WI38 (cell line): ENCODE data around the gene VPS11.

Experiments
- H3K4me3 ChIP-seq: 2 replicates; pipeline ENCODE4 v1.5.1; 2011; ENCODE audit warnings: low read depth, mild to moderate bottlenecking, control low read depth, low read length
- CTCF ChIP-seq: IDR thresholded peaks from 2 replicates; pipeline ENCODE4 v1.5.1; 2012; ENCODE audit warnings: low read depth, mild to moderate bottlenecking, control low read depth, low read length

Gene VPS11

GRCh38 chr11:119061256-119061655 lies 6.4 kb upstream of the VPS11 start:
- no peak for TF ChIP-seq CTCF
- no peak overlapping the region for H3K4me3 ChIP-seq

GRCh38 chr11:119062779-119063178 lies 4.8 kb upstream of the VPS11 start:
- no peak for TF ChIP-seq CTCF
- H3K4me3 ChIP-seq, result no peak overlapping the region

DNA sequence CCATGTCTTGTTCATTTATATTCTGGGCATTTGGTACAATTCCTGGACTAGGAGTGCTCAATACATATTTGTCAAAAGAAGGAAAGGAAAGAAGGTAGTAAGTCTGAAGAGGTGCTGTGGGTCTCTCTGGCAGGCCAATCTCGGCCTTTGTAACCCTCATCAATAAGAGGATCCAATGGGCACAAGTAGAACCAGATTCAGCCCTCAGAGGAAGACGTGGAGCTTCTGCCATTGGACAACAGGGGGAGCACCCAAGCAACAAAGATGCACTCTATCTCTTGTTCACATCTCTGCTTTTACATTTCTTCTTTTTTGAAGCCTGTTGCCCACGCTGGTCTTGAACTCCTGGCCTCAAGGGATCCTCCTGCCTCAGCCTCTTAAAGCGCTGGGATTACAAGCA lies 2.2 kb upstream of the VPS11 start:
- peak; percentile 51; the same call in 1 of the 2 replicates for TF ChIP-seq CTCF
- no peak overlapping the region for H3K4me3 ChIP-seq

- no peak for TF ChIP-seq CTCF
- H3K4me3 ChIP-seq, result no peak overlapping the region
These were observed 10.2 kb downstream of the VPS11 start for GRCh38 chr11:119077839-119078238.

GRCh38 chr11:119078675-119079420 lies 11.2 kb downstream of the VPS11 start:
- H3K4me3 ChIP-seq, result no peak overlapping the region
- no peak for TF ChIP-seq CTCF

- no peak for TF ChIP-seq CTCF
- no peak overlapping the region for H3K4me3 ChIP-seq
These were observed 14.2 kb downstream of the VPS11 start for GRCh38 chr11:119081682-119082260.

- no peak for TF ChIP-seq CTCF
These were observed 17.2 kb downstream of the VPS11 start, which contains the start of gene HMBS for GRCh38 chr11:119084663-119085436. TSS of gene HMBS (plus strand) at chr11:119084881. CDS start at chr11:119085034, 153 bp downstream.

More at GRCh38 chr11:119084663-119085436, 17.2 kb downstream of the VPS11 start, which contains the start of gene HMBS:
- H3K4me3 ChIP-seq, result peak within 1 kb of the TSS; percentile 66
